GM19438 (cell line): Measurements from ENCODE around the gene CDH8.

Experiments
- ATAC-seq: cut with Tn5 transposase; IDR thresholded peaks from one replicate; pipeline ENCODE4 v1.9.1; 2021; ENCODE audit warnings: low read depth; ENCODE audit not compliant: unreplicated experiment

CDH8 gene

DNA sequence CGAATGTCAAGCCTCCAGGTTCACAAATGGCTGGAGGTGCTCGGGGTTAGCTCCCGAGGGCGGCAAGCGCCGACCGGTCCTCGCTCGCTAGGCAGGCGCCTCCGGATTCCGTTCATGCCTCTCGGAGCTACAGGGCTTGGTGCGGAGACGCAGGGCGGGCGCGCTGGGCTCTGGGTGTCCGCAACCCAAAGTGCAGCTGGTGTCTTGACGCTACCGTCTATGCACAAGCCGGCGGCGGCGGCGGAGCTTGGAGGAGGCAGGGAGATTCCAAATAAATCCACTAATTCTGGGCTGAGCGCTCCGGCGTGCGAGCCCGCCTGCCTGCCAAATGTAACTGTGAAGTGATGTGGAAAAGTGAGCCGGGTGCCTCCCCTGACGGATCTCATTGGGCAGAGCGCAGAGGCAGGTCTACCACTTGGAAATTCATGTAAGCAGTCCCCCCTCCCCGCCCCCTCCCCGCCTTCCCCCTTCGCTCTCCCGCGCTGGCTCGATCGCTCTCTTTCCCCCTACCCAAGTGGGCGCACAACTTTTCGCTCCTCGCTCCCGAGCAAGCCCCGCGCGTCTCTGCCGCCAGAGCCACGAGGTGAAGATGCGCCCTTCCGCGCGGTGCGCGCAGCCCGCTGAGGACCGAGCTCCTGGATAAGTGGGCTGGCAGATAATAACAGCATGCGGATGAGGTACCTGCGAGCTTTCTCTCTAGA is at the start of gene CDH8:
CDH8 (minus strand) TSS at position 338 of the 701 bp plus-strand sequence. CDS start 15,035 bp downstream, outside the sequence.
- no peak for ATAC-seq

GRCh38 chr16:62079236-62079635 is 43.0 kb upstream of the CDH8 start:
- ATAC-seq, result no peak

DNA sequence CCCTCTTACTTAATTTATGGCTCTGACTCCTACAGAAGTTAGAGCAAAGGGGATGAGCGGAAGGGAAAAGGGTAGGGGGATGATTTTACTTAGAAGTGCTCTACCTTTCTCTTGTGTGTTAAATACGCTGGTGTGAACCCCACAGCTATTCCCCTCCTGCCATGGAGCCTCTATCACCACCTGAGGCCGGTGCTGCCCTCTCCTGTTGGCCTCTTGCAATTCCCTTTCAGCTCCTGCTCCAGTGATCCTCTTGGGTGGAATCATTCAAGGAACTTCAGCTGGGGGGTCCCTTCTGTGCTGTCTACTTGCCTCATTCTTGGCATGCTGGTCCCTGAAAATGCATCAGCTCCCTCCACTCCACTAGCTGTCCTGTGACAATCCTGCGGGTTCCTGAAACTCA is 41.8 kb upstream of the CDH8 start:
- ATAC-seq, result no peak

- ATAC-seq, result no peak
Measured at GRCh38 chr16:62076886-62077285, 40.6 kb upstream of the CDH8 start.

- ATAC-seq, result no peak
Measured at GRCh38 chr16:62068747-62069146, 32.5 kb upstream of the CDH8 start.

- ATAC-seq, result no peak
Measured at GRCh38 chr16:62067981-62068380, 31.7 kb upstream of the CDH8 start.

DNA sequence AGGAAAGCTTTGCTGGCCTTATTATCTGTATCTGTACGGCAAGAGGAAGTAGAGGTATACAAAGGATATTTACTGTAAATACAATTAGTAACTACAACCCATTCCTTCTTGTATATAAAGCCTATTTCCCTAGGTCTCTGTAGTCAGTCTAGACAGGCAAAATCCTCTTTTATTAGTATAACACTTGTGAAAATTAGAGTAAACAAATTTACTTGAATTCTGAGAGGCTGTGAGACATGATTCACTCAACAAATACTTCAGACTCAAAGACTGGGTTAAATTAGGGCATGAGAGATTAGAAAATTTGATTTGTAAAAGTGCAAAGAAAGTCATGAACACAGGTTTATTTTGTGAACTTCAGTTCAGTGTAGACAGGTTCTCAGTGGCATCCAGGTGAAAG is 30.9 kb upstream of the CDH8 start:
- ATAC-seq, result no peak

- ATAC-seq, result no peak
Measured at GRCh38 chr16:62066747-62067146, 30.5 kb upstream of the CDH8 start.

GRCh38 chr16:62064173-62064572 is 27.9 kb upstream of the CDH8 start:
- ATAC-seq, result no peak

GRCh38 chr16:62060089-62060488 is 23.9 kb upstream of the CDH8 start:
- no peak for ATAC-seq

DNA sequence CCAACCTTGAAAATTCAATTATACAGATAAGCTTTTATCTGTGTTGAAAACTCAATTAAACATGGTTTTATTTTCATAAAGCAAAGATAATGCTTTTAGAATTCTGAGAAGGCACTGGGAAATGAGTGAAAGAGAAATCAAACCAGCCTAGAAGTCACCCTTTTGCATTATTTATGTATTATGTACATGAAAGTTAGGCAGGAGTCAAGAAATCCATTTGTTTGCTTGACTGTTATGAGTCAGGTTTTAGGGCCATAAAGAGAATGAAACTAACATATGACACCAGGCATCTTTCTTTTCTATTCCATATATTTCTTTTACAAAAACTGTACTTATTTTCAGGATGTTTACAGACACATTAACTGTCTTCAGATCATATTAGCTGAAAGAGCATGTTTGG is 23.3 kb upstream of the CDH8 start:
- ATAC-seq, result no peak

- no peak for ATAC-seq
Measured at GRCh38 chr16:62058412-62058811, 22.2 kb upstream of the CDH8 start.

- no peak for ATAC-seq
Measured at GRCh38 chr16:62051942-62052341, 15.7 kb upstream of the CDH8 start.

- no peak for ATAC-seq
Measured at GRCh38 chr16:62050793-62051192, 14.6 kb upstream of the CDH8 start.

DNA sequence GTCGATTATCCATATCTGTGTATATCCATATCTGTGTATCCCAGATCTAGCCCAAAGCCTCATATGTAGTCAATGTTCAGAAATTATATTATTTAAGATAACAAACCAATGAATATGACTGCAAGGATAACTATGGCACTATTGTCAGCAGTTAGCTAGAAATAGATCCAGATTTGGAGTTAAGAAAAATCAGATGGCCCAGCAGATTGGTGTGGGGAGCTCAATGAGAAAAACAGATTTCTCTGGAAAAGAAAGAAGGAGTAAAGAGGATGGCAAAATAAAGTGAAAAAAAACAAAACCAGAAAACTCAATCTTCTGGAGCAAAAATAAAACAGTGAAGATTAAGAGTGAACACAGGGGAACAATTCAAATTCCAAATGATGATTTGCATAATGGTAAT is 10.6 kb upstream of the CDH8 start:
- ATAC-seq, result no peak

GRCh38 chr16:62041401-62041800 is 5.2 kb upstream of the CDH8 start:
- no peak for ATAC-seq

DNA sequence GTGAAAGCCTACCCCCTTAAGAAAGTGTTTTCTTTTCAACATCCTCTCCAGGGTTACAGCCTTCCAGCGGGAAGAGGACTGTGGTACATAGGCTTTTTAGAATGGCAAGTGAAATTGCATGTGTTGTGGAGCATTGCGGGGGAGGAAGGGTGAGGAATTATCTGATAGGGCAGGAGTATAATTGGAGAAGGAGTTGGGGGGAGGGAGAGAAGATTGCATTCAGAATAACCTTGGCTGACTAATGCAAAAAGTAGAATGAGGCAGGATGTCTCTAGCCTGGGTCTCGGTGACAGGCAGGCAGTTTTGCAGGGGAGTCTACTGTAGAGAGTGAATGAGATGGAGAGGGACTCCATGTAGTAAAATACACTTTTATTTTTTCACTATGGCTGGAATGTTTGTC is 2.4 kb upstream of the CDH8 start:
- no peak for ATAC-seq

DNA sequence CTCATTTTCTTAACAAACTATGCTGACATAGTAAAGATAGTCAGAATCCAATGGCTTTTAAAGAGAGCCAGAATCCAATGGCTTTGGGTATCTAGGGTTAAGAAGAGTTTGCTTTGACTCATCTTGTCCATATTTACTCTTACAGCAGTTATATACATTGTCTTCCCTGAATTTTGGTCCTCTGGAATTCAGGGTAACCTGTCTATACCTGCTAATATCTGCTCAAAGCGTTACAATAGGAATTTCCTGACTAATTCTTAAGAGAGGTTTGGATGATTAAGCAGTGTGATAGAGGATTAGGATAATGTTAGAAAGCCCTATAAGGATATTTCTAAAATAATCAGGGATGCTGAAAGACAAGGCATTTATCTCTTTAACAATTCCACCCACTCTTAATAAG is 2.0 kb upstream of the CDH8 start:
- no peak for ATAC-seq

- no peak for ATAC-seq
Measured at GRCh38 chr16:62036802-62037135, 531 bp upstream of the CDH8 start.

GRCh38 chr16:62035115-62036092 is 834 bp downstream of the CDH8 start:
- ATAC-seq, result no peak

DNA sequence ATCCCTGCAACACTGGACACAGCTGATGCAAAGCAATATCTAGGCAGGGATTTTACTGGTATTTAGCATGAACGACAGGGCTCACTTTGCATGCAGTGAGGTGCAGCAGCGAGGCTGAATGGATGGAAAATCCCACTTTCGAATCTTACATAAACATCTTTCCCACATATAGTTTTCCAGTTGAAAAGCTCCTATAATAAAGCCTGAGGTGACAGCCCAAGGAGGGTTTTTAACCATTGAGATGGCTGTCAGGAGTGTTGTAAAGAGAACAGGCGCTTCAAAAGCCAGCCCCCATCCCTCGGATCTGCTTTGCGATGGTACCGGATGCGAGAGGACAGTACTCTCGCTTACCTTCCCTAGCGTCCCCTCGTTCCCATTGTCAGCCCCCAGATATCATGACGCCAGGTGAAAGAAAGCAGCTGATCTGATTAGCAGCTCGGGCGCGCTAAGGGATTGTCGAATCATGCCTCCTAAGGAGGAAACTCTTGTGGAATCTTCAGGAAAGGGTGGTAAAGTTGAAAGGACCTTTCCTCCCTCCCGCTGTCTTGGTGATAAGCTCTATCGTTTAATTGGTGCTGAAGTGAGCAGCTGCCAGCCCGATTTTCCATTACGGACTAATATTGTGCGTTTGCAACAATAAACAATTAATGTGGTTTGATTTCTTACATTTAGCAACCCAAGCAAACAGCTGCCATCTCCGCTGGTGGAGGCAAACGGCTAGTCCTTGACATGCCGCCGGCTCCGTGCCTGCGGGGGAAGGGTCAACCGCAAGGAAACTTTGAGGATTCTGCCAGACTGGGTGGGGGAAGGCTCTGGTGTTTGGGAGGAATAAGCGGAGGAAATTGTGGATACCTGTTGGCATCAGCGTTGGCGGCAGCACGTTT is 1.8 kb downstream of the CDH8 start:
- no peak for ATAC-seq
